ENCODE results near the gene RAP1GAP2. TPM values are rescaled to one million over a fixed set of nuclear protein-coding genes. Genes with fewer than 3 reads are reported as not detected.

RAP1GAP2 gene
- total RNA-seq, 4 donors from 2014 or later, result 4.9 to 12.4 (median 10.0) TPM

DNA sequence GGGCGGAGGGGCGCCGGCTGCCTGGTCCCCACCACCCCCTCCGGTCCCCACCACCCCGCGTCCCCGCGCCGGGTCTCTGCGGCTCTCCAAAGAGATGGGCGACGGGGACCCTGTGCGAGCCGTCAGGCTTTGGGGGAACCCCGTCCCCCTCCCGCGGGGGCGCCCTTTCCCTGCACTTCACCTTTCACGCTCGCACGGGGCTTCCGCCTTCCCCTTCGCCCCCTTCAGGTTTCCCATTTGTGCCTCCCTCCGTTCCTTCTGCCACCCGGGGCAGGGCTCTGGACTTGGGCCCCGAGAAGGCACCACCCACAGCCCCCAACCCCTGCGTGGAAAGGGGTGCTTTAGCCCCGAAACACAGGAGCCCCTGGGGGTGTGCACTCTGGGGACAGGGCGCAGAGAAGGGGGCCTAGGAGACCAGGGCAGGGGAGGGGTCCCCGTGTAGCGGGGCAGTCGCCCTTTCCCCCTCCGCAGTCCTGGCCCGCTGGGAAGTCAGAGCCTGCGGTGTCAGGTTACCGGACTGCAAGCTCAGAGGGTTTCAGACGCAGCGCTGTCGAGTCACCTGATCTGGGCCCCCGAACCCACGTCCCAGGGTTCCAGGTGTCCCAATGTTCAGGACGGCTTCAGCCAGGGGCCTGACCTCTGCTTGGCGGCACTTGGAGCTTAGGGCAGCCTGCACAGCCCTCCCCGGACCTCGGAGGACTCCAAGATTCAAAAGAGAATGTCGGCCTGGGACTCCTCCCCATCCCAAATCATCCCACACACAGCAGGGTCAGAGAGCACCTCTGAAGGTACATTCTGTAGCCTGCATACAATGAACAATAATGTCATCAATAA, 40.1 kb upstream of the RAP1GAP2 start:
- H3K27ac ChIP-seq, result no peak overlapping the region
- peak overlapping the region in 3 of 4 donors; percentile 16 to 61 (median 39) for H3K4me3 ChIP-seq
- DNase-seq, result no peak
- intact Hi-C loops (cut with DNase I), result no loop called here
- no peaks in the 10 kb centered on the region for H3K36me3 ChIP-seq
- no peaks in the 10 kb centered on the region for H3K9me3 ChIP-seq
- H3K4me1 ChIP-seq, result peaks cover 4 to 15% (median 11%) of the 10 kb centered on the region in 3 donors
- WGBS, 2 donors, result 0 to 2% methylated on average over 1 to 23 of the region's 46 CpGs
- no peak for TF ChIP-seq POLR2A (IDR thresholded peaks at IDR 0.05)
- TF ChIP-seq, protein P1, sequence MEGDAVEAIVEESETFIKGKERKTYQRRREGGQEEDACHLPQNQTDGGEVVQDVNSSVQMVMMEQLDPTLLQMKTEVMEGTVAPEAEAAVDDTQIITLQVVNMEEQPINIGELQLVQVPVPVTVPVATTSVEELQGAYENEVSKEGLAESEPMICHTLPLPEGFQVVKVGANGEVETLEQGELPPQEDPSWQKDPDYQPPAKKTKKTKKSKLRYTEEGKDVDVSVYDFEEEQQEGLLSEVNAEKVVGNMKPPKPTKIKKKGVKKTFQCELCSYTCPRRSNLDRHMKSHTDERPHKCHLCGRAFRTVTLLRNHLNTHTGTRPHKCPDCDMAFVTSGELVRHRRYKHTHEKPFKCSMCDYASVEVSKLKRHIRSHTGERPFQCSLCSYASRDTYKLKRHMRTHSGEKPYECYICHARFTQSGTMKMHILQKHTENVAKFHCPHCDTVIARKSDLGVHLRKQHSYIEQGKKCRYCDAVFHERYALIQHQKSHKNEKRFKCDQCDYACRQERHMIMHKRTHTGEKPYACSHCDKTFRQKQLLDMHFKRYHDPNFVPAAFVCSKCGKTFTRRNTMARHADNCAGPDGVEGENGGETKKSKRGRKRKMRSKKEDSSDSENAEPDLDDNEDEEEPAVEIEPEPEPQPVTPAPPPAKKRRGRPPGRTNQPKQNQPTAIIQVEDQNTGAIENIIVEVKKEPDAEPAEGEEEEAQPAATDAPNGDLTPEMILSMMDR (IDR thresholded peaks at IDR 0.05), result no peak
- peaks cover 5 to 100% (median 8%) of the 10 kb centered on the region in 4 donors for H3K27me3 ChIP-seq

DNA sequence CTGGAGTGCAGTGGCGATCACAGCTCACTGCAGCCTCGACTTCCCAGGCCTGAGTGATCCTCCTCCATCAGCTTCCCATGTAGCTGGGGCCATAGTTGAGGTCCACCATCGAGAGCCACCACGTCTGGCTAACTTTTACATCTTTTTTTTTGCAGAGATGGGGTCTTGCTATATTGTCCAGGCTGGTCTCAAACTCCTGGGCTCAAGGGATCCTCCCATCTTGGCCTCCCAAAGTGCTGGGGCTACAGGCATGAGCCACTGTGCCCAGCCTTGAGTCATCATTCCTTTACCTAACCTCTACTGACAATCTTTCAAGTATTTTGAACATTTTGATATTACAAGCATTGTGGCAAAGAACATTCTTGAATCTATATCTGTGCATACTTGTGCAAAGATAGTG, 37.4 kb upstream of the RAP1GAP2 start:
- Histone ChIP-seq H3K9me3 (no peaks in the 10 kb centered on the region), H3K4me3 (no peak overlapping the region), H3K4me1 (peaks cover 4 to 15% (median 11%) of the 10 kb centered on the region in 3 donors), H3K27ac (no peak overlapping the region), H3K36me3 (no peaks in the 10 kb centered on the region), H3K27me3 (peaks cover 5 to 99% (median 8%) of the 10 kb centered on the region in 4 donors)
- TF ChIP-seq, protein P1 (IDR thresholded peaks at IDR 0.05), result no peak
- no peak for TF ChIP-seq POLR2A (IDR thresholded peaks at IDR 0.05)
- 64 to 67% methylated on average over 4 of the region's 4 CpGs for WGBS, 2 donors
- intact Hi-C loops (cut with DNase I), result no loop called here
- DNase-seq, result no peak

DNA sequence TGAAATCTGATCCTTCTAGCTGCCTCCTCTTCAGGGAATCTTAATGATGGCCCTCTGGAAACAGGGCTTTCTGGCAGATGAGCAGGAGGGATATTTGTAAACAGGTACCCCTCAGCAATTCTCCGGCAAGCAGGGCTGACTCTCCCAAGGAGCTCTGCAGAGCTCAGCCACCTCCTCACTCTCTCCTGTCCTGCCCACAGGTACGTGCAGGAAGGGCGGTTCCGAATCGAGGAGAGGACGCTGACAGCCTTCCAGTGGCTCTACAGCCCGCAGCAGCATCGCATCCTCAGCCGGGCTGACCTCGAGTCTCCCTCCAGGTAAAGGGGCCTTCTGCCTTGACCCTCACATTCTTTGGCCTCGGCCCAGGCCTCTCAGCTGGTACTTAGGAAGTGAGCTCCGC, 26.1 kb upstream of the RAP1GAP2 start:
- no peaks in the 10 kb centered on the region for H3K9me3 ChIP-seq
- TF ChIP-seq, protein P1 (IDR thresholded peaks at IDR 0.05), result no peak
- no peak for TF ChIP-seq POLR2A (IDR thresholded peaks at IDR 0.05)
- 60 to 75% methylated on average over 11 to 12 of the region's 12 CpGs for WGBS, 2 donors
- DNase-seq, result no peak
- H3K27ac ChIP-seq, result no peak overlapping the region
- no peaks in the 10 kb centered on the region for H3K36me3 ChIP-seq
- H3K27me3 ChIP-seq, result peaks cover 0 to 66% (median 0%) of the 10 kb centered on the region in 4 donors
- no peak overlapping the region for H3K4me3 ChIP-seq
- intact Hi-C loops (cut with DNase I), result no loop called here
- H3K4me1 ChIP-seq, result no peaks in the 10 kb centered on the region

DNA sequence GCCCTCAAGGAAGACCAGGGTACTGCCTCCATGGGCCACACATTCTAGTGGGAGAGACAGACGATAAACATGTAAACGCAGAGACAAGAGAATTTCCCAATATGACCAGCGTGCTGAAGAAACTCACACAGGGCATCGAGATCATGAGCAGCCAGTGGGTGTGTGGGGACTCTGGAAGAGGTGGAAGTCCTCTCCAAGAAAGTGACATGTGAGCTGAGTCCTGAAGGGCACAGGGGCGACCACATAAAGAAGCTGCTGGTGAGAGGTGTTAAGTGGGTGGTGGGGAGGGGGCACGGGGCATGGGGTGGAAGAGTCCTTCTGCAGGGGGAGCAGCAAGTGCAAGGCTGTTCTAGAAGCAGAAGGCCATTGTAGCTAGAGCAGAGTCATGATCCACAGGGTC, 21.0 kb upstream of the RAP1GAP2 start:
- DNase-seq, result no peak
- H3K27me3 ChIP-seq, result peaks cover 5 to 94% (median 11%) of the 10 kb centered on the region in 4 donors
- no peaks in the 10 kb centered on the region for H3K9me3 ChIP-seq
- 78 to 79% methylated on average over 4 to 6 of the region's 6 CpGs for WGBS, 2 donors
- peaks cover 0 to 14% (median 10%) of the 10 kb centered on the region in 3 donors for H3K4me1 ChIP-seq
- H3K27ac ChIP-seq, result no peak overlapping the region
- no peak overlapping the region for H3K4me3 ChIP-seq
- TF ChIP-seq, protein P1 (IDR thresholded peaks at IDR 0.05), result no peak
- no peak for TF ChIP-seq POLR2A (IDR thresholded peaks at IDR 0.05)
- intact Hi-C loops (cut with DNase I), result no loop called here
- no peaks in the 10 kb centered on the region for H3K36me3 ChIP-seq

DNA sequence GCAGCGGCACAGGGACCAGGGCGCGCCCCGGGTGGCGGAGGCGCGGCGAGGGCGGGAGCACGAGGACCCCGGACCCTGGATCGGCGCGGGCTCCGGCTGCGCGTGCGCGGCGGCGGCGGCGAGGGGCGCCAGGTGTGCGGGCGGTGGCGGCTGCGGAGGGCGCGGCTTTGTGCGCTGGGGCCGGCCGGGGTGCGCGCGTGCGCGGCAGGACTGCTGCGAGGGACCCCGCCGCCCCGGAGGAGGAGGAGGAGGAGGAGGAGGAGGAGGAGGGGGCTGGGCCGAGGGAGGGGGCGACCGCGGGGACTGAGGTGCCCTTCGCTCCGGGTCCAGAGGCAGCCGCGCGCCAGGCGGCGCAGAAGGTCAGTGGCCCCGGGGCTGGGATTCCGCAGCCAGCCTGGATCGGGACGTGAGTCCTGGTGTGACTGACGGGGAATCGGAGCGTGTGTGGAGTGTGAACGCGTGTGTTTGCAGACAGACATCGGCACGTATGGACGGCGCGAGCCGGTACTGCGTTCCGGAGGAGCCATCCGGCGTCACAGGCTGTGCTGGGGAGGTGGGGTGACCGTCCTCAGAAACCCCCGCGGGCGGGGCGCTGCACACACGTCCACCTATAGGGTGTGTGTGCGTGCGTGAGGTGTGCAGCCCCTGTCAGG, 19.5 kb upstream of the RAP1GAP2 start:
- H3K27me3 ChIP-seq, result peaks cover 5 to 90% (median 11%) of the 10 kb centered on the region in 4 donors
- H3K4me1 ChIP-seq, result peaks cover 0 to 14% (median 10%) of the 10 kb centered on the region in 3 donors
- H3K4me3 ChIP-seq, result peak overlapping the region in 2 of 4 donors; percentile 30 to 50
- WGBS, 2 donors, result 0 to 3% methylated on average over 11 to 28 of the region's 80 CpGs
- TF ChIP-seq, protein P1 (IDR thresholded peaks at IDR 0.05), result no peak
- no peak for TF ChIP-seq POLR2A (IDR thresholded peaks at IDR 0.05)
- intact Hi-C loops (cut with DNase I), result no loop called here
- H3K27ac ChIP-seq, result no peak overlapping the region
- H3K9me3 ChIP-seq, result no peaks in the 10 kb centered on the region
- no peak for DNase-seq
- H3K36me3 ChIP-seq, result no peaks in the 10 kb centered on the region
